Neural cell (in vitro differentiated cells): Measurements from ENCODE around the gene CACNA1C.

Experiments used
- EP300 ChIP-seq: fragments of 450-650 bp; conservative IDR thresholded peaks from 2 replicates; pipeline ENCODE4 v1.6.1; 2014; ENCODE audit warnings: antibody characterized with exemption, mild to moderate bottlenecking, moderate library complexity; ENCODE audit not compliant: poor library complexity, severe bottlenecking
- POLR2AphosphoS5 ChIP-seq: IDR thresholded peaks from 2 replicates; pipeline ENCODE4 v1.6.1; 2012
- TF ChIP-seq, protein P1 (sequence below): fragments of 450-650 bp; IDR thresholded peaks from 2 replicates; pipeline ENCODE4 v1.5.1; 2014; ENCODE audit warnings: antibody characterized with exemption, mild to moderate bottlenecking, moderate library complexity; ENCODE audit not compliant: poor library complexity, severe bottlenecking

- no peak for TF ChIP-seq EP300
- TF ChIP-seq, protein P1, sequence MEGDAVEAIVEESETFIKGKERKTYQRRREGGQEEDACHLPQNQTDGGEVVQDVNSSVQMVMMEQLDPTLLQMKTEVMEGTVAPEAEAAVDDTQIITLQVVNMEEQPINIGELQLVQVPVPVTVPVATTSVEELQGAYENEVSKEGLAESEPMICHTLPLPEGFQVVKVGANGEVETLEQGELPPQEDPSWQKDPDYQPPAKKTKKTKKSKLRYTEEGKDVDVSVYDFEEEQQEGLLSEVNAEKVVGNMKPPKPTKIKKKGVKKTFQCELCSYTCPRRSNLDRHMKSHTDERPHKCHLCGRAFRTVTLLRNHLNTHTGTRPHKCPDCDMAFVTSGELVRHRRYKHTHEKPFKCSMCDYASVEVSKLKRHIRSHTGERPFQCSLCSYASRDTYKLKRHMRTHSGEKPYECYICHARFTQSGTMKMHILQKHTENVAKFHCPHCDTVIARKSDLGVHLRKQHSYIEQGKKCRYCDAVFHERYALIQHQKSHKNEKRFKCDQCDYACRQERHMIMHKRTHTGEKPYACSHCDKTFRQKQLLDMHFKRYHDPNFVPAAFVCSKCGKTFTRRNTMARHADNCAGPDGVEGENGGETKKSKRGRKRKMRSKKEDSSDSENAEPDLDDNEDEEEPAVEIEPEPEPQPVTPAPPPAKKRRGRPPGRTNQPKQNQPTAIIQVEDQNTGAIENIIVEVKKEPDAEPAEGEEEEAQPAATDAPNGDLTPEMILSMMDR = no peak
- no peak for TF ChIP-seq POLR2AphosphoS5
These were observed 58.2 kb downstream of the CACNA1C start for GRCh38 chr12:2110849-2111566.
